ENCODE data around the gene MAN1C1.

- TF ChIP-seq POLR2A (IDR thresholded peaks at IDR 0.05; ENCODE audit: low read depth, low read length) (no peak), SPI1 (IDR thresholded peaks at IDR 0.05; ENCODE audit: low read depth, low read length) (no peak), TAF1 (IDR thresholded peaks at IDR 0.05; ENCODE audit: low read depth, low read length) (no peak), POLR2AphosphoS5 (IDR thresholded peaks at IDR 0.05; ENCODE audit: low read depth, low read length) (no peak), POU2F2 (IDR thresholded peaks at IDR 0.05; ENCODE audit: low read depth, low read length) (no peak), PAX5 (IDR thresholded peaks at IDR 0.05; ENCODE audit: insufficient read depth, low read length, severe bottlenecking) (no peak)
Observed at GRCh38 chr1:25729045-25729444, 112.5 kb downstream of the MAN1C1 start.

Measured in GM12891 (cell line).